H9 (cell line): Measurements from ENCODE around the gene VPS16. TPM values are rescaled to one million over a fixed set of nuclear protein-coding genes. Genes with fewer than 3 reads are reported as not detected.

Experiments used
- DNase-seq: peaks from one replicate; pipeline ENCODE4 v3.0.0-alpha.2; 2017
- H2AFZ ChIP-seq: one replicate; pipeline ENCODE4 v1.6.1; 2013; ENCODE audit warnings: mild to moderate bottlenecking, low read length, control low read depth, moderate library complexity
- H2AK5ac ChIP-seq: 2 replicates; pipeline ENCODE4 v1.6.1; 2013; ENCODE audit warnings: low read length, control low read depth, mixed read lengths; ENCODE audit not compliant: insufficient read length
- H2BK120ac ChIP-seq: one replicate; pipeline ENCODE4 v1.6.1; 2013; ENCODE audit warnings: low read depth, mild to moderate bottlenecking, low read length, control low read depth, inconsistent platforms; ENCODE audit not compliant: poor library complexity, severe bottlenecking
- H2BK12ac ChIP-seq: 2 replicates; pipeline ENCODE4 v1.6.1; 2013; ENCODE audit warnings: low read length, control low read depth, mixed read lengths, low read depth; ENCODE audit not compliant: insufficient read length
- H2BK15ac ChIP-seq: 2 replicates; pipeline ENCODE4 v1.6.1; 2013; ENCODE audit warnings: low read depth, low read length, control low read depth
- H2BK20ac ChIP-seq: one replicate; pipeline ENCODE4 v1.6.1; 2013; ENCODE audit warnings: low read depth, mild to moderate bottlenecking, low read length, control low read depth, inconsistent platforms; ENCODE audit not compliant: poor library complexity, severe bottlenecking
- H2BK5ac ChIP-seq: 2 replicates; pipeline ENCODE4 v1.6.1; 2013; ENCODE audit warnings: low read length, control low read depth, mixed read lengths; ENCODE audit not compliant: insufficient read length
- H3K14ac ChIP-seq: 2 replicates; pipeline ENCODE4 v1.6.1; 2013; ENCODE audit warnings: low read length, control low read depth; ENCODE audit not compliant: insufficient read depth
- H3K18ac ChIP-seq: 2 replicates; pipeline ENCODE4 v1.6.1; 2013; ENCODE audit warnings: low read depth, mild to moderate bottlenecking, mixed read lengths, low read length, control low read depth; ENCODE audit not compliant: insufficient read length
- H3K23ac ChIP-seq: 2 replicates; pipeline ENCODE4 v1.6.1; 2013; ENCODE audit warnings: low read length, control low read depth, mixed read lengths, low read depth; ENCODE audit not compliant: insufficient read length
- H3K23me2 ChIP-seq: 2 replicates; pipeline ENCODE4 v1.6.1; 2013; ENCODE audit warnings: low read depth, mild to moderate bottlenecking, mixed read lengths, low read length, control low read depth; ENCODE audit not compliant: insufficient read length, poor library complexity, severe bottlenecking
- H3K27ac ChIP-seq: 2 replicates; pipeline ENCODE4 v1.5.1; 2013; ENCODE audit warnings: low read length, control low read depth, mixed read lengths, low read depth; ENCODE audit not compliant: insufficient read length
- H3K27me3 ChIP-seq: 2 replicates; pipeline ENCODE4 v1.6.1; 2013; ENCODE audit warnings: low read length, control low read depth, inconsistent platforms; ENCODE audit not compliant: insufficient read depth
- H3K4ac ChIP-seq: 2 replicates; pipeline ENCODE4 v1.6.1; 2013; ENCODE audit warnings: low read depth, mild to moderate bottlenecking, control low read depth, inconsistent platforms, low read length, moderate library complexity
- H3K4me1 ChIP-seq: 2 replicates; pipeline ENCODE4 v1.6.1; 2013; ENCODE audit warnings: low read length, control low read depth, inconsistent platforms; ENCODE audit not compliant: insufficient read depth
- H3K4me2 ChIP-seq: 2 replicates; pipeline ENCODE4 v1.6.1; 2013; ENCODE audit warnings: low read length, control low read depth, mixed read lengths; ENCODE audit not compliant: insufficient read length, insufficient read depth
- H3K56ac ChIP-seq: 2 replicates; pipeline ENCODE4 v1.6.1; 2013; ENCODE audit warnings: low read depth, mild to moderate bottlenecking, mixed read lengths, low read length, control low read depth; ENCODE audit not compliant: insufficient read length
- H3K79me1 ChIP-seq: 2 replicates; pipeline ENCODE4 v1.6.1; 2013; ENCODE audit warnings: low read depth, mild to moderate bottlenecking, moderate library complexity, low read length, control low read depth, inconsistent platforms; ENCODE audit not compliant: insufficient read depth, poor library complexity, severe bottlenecking
- H3K79me2 ChIP-seq: 2 replicates; pipeline ENCODE4 v1.6.1; 2013; ENCODE audit warnings: low read length, control low read depth, inconsistent platforms; ENCODE audit not compliant: insufficient read depth
- H3K9ac ChIP-seq: 2 replicates; pipeline ENCODE4 v1.6.1; 2013; ENCODE audit warnings: low read length, control low read depth, mixed read lengths; ENCODE audit not compliant: insufficient read length; ENCODE audit errors: extremely low read depth
- H3K9me3 ChIP-seq: one replicate; pipeline ENCODE4 v1.6.1; 2013; ENCODE audit warnings: low read depth, low read length, inconsistent platforms; ENCODE audit not compliant: control insufficient read depth
- H3T11ph ChIP-seq: one replicate; pipeline ENCODE4 v1.6.1; 2013; ENCODE audit warnings: mild to moderate bottlenecking, low read length, control low read depth, inconsistent platforms
- H4K20me1 ChIP-seq: one replicate; pipeline ENCODE4 v1.6.1; 2013; ENCODE audit not compliant: control insufficient read depth, insufficient read length, insufficient read depth
- H4K5ac ChIP-seq: 2 replicates; pipeline ENCODE4 v1.6.1; 2013; ENCODE audit warnings: low read depth, mild to moderate bottlenecking, mixed read lengths, low read length, control low read depth; ENCODE audit not compliant: insufficient read length
- H4K8ac ChIP-seq: replicated peaks from 2 replicates; pipeline ENCODE4 v1.6.1; 2013; ENCODE audit warnings: low read length, control low read depth, mixed read lengths, low read depth; ENCODE audit not compliant: insufficient read length
- H4K91ac ChIP-seq: 2 replicates; pipeline ENCODE4 v1.6.1; 2013; ENCODE audit warnings: low read depth, mild to moderate bottlenecking, moderate library complexity, mixed read lengths, low read length, control low read depth; ENCODE audit not compliant: insufficient read length
- H3K27ac Mint-ChIP-seq, 3 experiments: 2 replicates in 2 of 3; 3 replicates in 1 of 3; pipeline ENCODE4 v1.8.0; 2020 to 2021; ENCODE audit warnings: mixed read lengths in 3 of 3, mild to moderate bottlenecking in 1 of 3, moderate library complexity in 1 of 3
- H3K27me3 Mint-ChIP-seq: 2 replicates; pipeline ENCODE4 v1.8.0; 2021; ENCODE audit warnings: low read depth, mild to moderate bottlenecking, moderate library complexity, mixed read lengths
- H3K36me3 Mint-ChIP-seq, 3 experiments: 2 replicates in 2 of 3; 3 replicates in 1 of 3; pipeline ENCODE4 v1.8.0; 2020 to 2021; ENCODE audit warnings: low read depth in 3 of 3, mixed read lengths in 3 of 3; ENCODE audit not compliant: insufficient read depth in 1 of 3
- H3K4me1 Mint-ChIP-seq, 2 experiments: 2 replicates each; pipeline ENCODE4 v1.8.0; 2020; ENCODE audit warnings: mixed read lengths in 2 of 2
- H3K4me3 Mint-ChIP-seq, 2 experiments: 2 replicates in 1 of 2; 3 replicates in 1 of 2; pipeline ENCODE4 v1.8.0; 2020 to 2021; ENCODE audit warnings: mild to moderate bottlenecking in 2 of 2, mixed read lengths in 2 of 2, moderate library complexity in 1 of 2
- H3K9me3 Mint-ChIP-seq, 2 experiments: 2 replicates in 1 of 2; 3 replicates in 1 of 2; pipeline ENCODE4 v1.8.0; 2020; ENCODE audit warnings: mild to moderate bottlenecking in 2 of 2, mixed read lengths in 2 of 2, moderate library complexity in 1 of 2
- CTCF ChIP-seq: fragments of 200-600 bp; sonication (generic); conservative IDR thresholded peaks from 3 replicates; pipeline ENCODE4 v1.8.0; 2021; ENCODE audit warnings: antibody characterized with exemption, mild to moderate bottlenecking
- WGBS: extraction: QIAGEN DNeasy Blood & Tissue Kit; methylation state at CpG from one replicate; pipeline ENCODE4 v1.1.7; 2013; ENCODE audit warnings: missing lambda C conversion rate, low lambda C conversion rate, mixed read lengths; ENCODE audit not compliant: insufficient read length; ENCODE audit errors: extremely low coverage; 5-methylcytosine and 5-hydroxymethylcytosine counted together
- total RNA-seq: library from RNA; stranded (reverse); gene quantifications from 2 replicates; pipeline ENCODE4 v1.2.1, GENCODE V29; 2021

VPS16 gene
- total RNA-seq, 1 experiment from 2014 or later = 32.1 TPM

- Histone ChIP-seq H3K79me2 (no peaks in the 10 kb centered on the region), H3K4me2 (no peak overlapping the region), H3K9me3 (no peaks in the 10 kb centered on the region), H3K27me3 (no peaks in the 10 kb centered on the region), H3K4ac (no peak overlapping the region), H3K4me1 (no peaks in the 10 kb centered on the region; the same call in 1 of the 2 replicates), H4K8ac (no peak overlapping the region), H3K79me1 (no peaks in the 10 kb centered on the region), H3K56ac (no peak overlapping the region), H3K9ac (no peak overlapping the region), H2BK5ac (no peak overlapping the region), H2AK5ac (no peak overlapping the region), H3K18ac (no peak overlapping the region), H4K5ac (no peak overlapping the region), H3T11ph (no peak overlapping the region), H3K23ac (no peak overlapping the region), H2BK15ac (no peak overlapping the region), H2BK120ac (no peak overlapping the region), H2BK20ac (no peak overlapping the region), H2BK12ac (no peak overlapping the region), H4K91ac (no peak overlapping the region), H3K27ac (no peak overlapping the region), H3K14ac (no peak overlapping the region), H4K20me1 (no peaks in the 10 kb centered on the region), H3K23me2 (no peaks in the 10 kb centered on the region), H2AFZ (no peak overlapping the region)
- H3K9me3 Mint-ChIP-seq = no peaks in the 10 kb centered on the region; a peak in 1 of 5 replicates
- no peak for DNase-seq
- WGBS = no CpG with 5 or more reads among the region's 24 CpGs
- TF ChIP-seq CTCF = no peak
- peaks cover 6% of the 10 kb centered on the region for H3K27me3 Mint-ChIP-seq
- peaks cover 14 to 15% of the 10 kb centered on the region in 2 experiments for H3K4me1 Mint-ChIP-seq
- H3K27ac Mint-ChIP-seq = no peak overlapping the region; a peak in 1 of 7 replicates
- H3K36me3 Mint-ChIP-seq = peaks cover 23 to 66% (median 38%) of the 10 kb centered on the region in 3 experiments
- H3K4me3 Mint-ChIP-seq = no peak overlapping the region
Measured at GRCh38 chr20:2795451-2795850, 45.1 kb upstream of the VPS16 start.
